WTC11 (cell line): ENCODE measurements around the gene LDLRAD3. TPM values are rescaled to one million over a fixed set of nuclear protein-coding genes. Genes with fewer than 3 reads are reported as not detected.

Experiments used
- ATAC-seq: fragments of 200-7000 bp; cut with Tn5 transposase; 2 replicates; pipeline ENCODE4 v1.10.0; 2021; ENCODE audit warnings: mild to moderate bottlenecking, moderate library complexity
- CTCF ChIA-PET: fragments of 300-600 bp; sonication (Branson Sonifier 250); formaldehyde crosslinking; loops from one replicate; lab custom pipeline; 2021; ENCODE audit warnings: antibody characterized with exemption; lab: Charles Lee
- POLR2A ChIA-PET: fragments of 350-600 bp; sonication (Branson Sonifier 250); formaldehyde crosslinking; loops from one replicate; lab custom pipeline; 2021; ENCODE audit warnings: antibody characterized with exemption; lab: Charles Lee
- DNase-seq: peaks from one replicate; pipeline ENCODE4 v3.0.0; 2021; ENCODE audit warnings: low spot score
- H3K27ac Mint-ChIP-seq: 2 replicates; pipeline ENCODE4 v1.8.0; 2021; ENCODE audit warnings: mixed read lengths
- H3K27me3 Mint-ChIP-seq: 2 replicates; pipeline ENCODE4 v1.8.0; 2021; ENCODE audit warnings: low read depth, mild to moderate bottlenecking, moderate library complexity, mixed read lengths
- H3K36me3 Mint-ChIP-seq: 2 replicates; pipeline ENCODE4 v1.8.0; 2021; ENCODE audit warnings: mixed read lengths
- H3K4me1 Mint-ChIP-seq: 2 replicates; pipeline ENCODE4 v1.8.0; 2022; ENCODE audit warnings: mixed read lengths
- H3K4me3 Mint-ChIP-seq: 2 replicates; pipeline ENCODE4 v1.8.0; 2021; ENCODE audit warnings: mild to moderate bottlenecking, moderate library complexity, mixed read lengths
- H3K9me3 Mint-ChIP-seq: 2 replicates; pipeline ENCODE4 v1.8.0; 2021; ENCODE audit warnings: mixed read lengths
- ARID4B ChIP-seq: sonication (generic); formaldehyde crosslinking; IDR thresholded peaks from 2 replicates; pipeline ENCODE4 v1.8.0; 2023; ENCODE audit warnings: missing genetic modification reagents, mild to moderate bottlenecking, borderline replicate concordance
- ATF6 ChIP-seq: sonication (generic); formaldehyde crosslinking; IDR thresholded peaks from 2 replicates; pipeline ENCODE4 v1.8.1; 2023; ENCODE audit warnings: mild to moderate bottlenecking, missing genetic modification reagents
- IRF2 ChIP-seq: sonication (generic); formaldehyde crosslinking; IDR thresholded peaks from 2 replicates; pipeline ENCODE4 v1.8.0; 2022; ENCODE audit warnings: low read depth, missing genetic modification reagents, borderline replicate concordance
- JUN ChIP-seq: sonication (generic); formaldehyde crosslinking; IDR thresholded peaks from 2 replicates; pipeline ENCODE4 v1.8.0; 2023; ENCODE audit warnings: mild to moderate bottlenecking, missing genetic modification reagents
- NFATC4 ChIP-seq: fragments of 250-450 bp; sonication (Bioruptor Pico); IDR thresholded peaks from 2 replicates; pipeline ENCODE4 v1.9.0; 2021; ENCODE audit warnings: mild to moderate bottlenecking
- NFE2L1 ChIP-seq: sonication (generic); formaldehyde crosslinking; IDR thresholded peaks from 2 replicates; pipeline ENCODE4 v1.8.1; 2023; ENCODE audit warnings: missing genetic modification reagents
- NR1H2 ChIP-seq: sonication (generic); formaldehyde crosslinking; IDR thresholded peaks from 2 replicates; pipeline ENCODE4 v1.9.0; 2021; ENCODE audit warnings: mild to moderate bottlenecking, moderate library complexity, missing genetic modification reagents
- PRRX2 ChIP-seq: fragments of 250-450 bp; sonication (Bioruptor Pico); IDR thresholded peaks from 2 replicates; pipeline ENCODE4 v1.8.0; 2021; ENCODE audit warnings: mild to moderate bottlenecking
- ZNF232 ChIP-seq: sonication (generic); formaldehyde crosslinking; IDR thresholded peaks from 2 replicates; pipeline ENCODE4 v1.8.0; 2022; ENCODE audit warnings: mild to moderate bottlenecking, missing genetic modification reagents
- total RNA-seq: library from RNA; stranded (reverse); gene quantifications from 3 replicates; pipeline ENCODE4 v1.2.3, GENCODE V29; 2021
- TF ChIP-seq, protein P1 (sequence below): fragments of 250-450 bp; sonication (Bioruptor Pico); IDR thresholded peaks from 2 replicates; pipeline ENCODE4 v1.9.0; 2021; ENCODE audit warnings: moderate library complexity, mild to moderate bottlenecking, inconsistent platforms, borderline replicate concordance
- TF ChIP-seq, protein P2 (sequence below): fragments of 250-450 bp; sonication (Bioruptor Pico); IDR thresholded peaks from 2 replicates; pipeline ENCODE4 v1.9.0; 2021; ENCODE audit warnings: mild to moderate bottlenecking, borderline replicate concordance

The LDLRAD3 gene
- total RNA-seq, 1 experiment from 2014 or later, result 14.5 TPM

DNA sequence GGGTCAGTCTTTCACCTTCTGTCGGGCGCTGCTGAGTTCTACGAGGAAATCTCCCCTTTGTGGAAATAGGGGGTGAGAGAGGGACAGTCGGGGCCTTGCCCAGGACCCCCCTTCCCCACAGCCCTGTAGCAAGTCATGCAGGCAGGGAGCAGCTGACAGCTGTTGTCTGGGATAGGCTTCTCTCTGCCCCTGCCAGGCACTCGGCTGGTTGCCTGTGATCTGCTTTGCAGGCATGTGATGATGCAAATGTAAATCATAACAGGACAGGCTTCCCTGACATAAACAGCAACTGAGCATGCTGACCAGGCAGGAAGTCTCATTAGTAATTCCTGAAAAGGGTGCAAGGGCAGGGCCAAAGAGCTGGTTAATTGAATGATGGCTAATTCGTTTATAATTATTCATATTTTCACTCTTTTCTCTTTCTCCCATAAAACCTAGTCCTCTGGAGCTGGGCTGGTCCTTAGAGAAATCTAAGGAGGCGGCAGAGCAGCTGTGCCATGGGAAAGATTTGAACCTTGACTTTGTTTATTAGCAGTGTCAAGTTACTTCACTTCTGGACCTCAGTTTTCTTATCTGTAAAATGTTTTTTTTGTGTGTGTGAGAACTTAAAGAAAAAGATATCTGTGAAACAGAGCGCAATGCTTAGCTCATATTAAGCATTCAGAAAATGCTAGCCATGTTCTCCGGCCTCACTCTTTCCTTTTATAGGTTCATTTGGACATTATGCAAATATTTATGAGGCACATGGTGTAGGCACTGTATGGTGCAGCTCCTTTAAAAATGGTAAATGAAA, 129.7 kb downstream of the LDLRAD3 start:
- POLR2A ChIA-PET, result interaction anchor here (0.6 kb wide), 1 partner anchor 14 kb away, joined by 4 read pairs; no protein-coding TSS in a partner anchor
- no peak for DNase-seq
- ATAC-seq, result no peak

GRCh38 chr11:36074941-36075431, 131.1 kb downstream of the LDLRAD3 start:
- peaks cover 28% of the 10 kb centered on the region for H3K9me3 Mint-ChIP-seq
- POLR2A ChIA-PET, result no interaction called here

More for the DNA sequence above, 129.7 kb downstream of the LDLRAD3 start:
- no peak for TF ChIP-seq ATF6 (CRISPR knock-in tag)
- no peak for TF ChIP-seq JUN
- TF ChIP-seq, protein P1, sequence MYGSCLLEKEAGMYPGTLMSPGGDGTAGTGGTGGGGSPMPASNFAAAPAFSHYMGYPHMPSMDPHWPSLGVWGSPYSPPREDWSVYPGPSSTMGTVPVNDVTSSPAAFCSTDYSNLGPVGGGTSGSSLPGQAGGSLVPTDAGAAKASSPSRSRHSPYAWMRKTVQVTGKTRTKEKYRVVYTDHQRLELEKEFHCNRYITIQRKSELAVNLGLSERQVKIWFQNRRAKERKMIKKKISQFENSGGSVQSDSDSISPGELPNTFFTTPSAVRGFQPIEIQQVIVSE (CRISPR knock-in tag), result no peak
- no peak for TF ChIP-seq NFATC4
- TF ChIP-seq, all 79 proteins: peak for 0
- peaks cover 34% of the 10 kb centered on the region for H3K36me3 Mint-ChIP-seq
- peaks cover 59% of the 10 kb centered on the region for H3K4me1 Mint-ChIP-seq
- peaks cover 28% of the 10 kb centered on the region for H3K9me3 Mint-ChIP-seq
- CTCF ChIA-PET, result interaction anchor here (0.6 to 7.1 kb wide), 8 partner anchors 15 to 444 kb away, joined by 3 to 217 read pairs (median 8); no protein-coding TSS in a partner anchor
- no peaks in the 10 kb centered on the region; the same call in 1 of the 2 replicates for H3K27me3 Mint-ChIP-seq
- peak overlapping the region; percentile 82 for H3K27ac Mint-ChIP-seq
- H3K4me3 Mint-ChIP-seq, result no peak overlapping the region

DNA sequence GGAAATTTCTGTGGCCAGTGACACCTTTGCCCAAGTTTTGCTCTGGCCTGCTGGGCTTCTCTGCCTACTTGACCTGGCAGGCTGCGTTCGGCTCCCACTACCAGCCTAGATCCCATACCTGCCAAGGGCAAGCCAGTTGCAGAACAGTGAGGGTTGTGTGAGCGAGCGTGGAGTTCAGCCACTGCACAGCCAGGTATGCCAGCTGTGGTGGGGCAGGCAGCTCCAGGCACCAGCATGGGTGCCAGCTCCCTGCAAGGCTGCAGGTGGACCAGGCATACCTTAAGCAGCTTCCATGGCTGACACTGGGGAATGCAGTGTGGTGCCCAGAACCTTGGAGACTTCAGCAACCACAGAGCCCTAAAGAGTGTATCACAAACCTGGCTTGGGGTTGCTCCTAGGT, 133.5 kb downstream of the LDLRAD3 start:
- H3K36me3 Mint-ChIP-seq, result peaks cover 39% of the 10 kb centered on the region
- ChIA-PET CTCF (interaction anchor here (0.6 to 2.5 kb wide), 3 partner anchors 27 to 255 kb away, joined by 3 to 9 read pairs (median 3); no protein-coding TSS in a partner anchor), POLR2A (no interaction called here)
- ATAC-seq (no peak), DNase-seq (no peak)
- H3K27me3 Mint-ChIP-seq, result no peaks in the 10 kb centered on the region; the same call in 1 of the 2 replicates
- H3K9me3 Mint-ChIP-seq, result peaks cover 28% of the 10 kb centered on the region
- no peak overlapping the region for H3K4me3 Mint-ChIP-seq
- no peak overlapping the region for H3K27ac Mint-ChIP-seq
- peaks cover 26% of the 10 kb centered on the region for H3K4me1 Mint-ChIP-seq
- TF ChIP-seq PRRX2 (no peak), IRF2 (CRISPR knock-in tag) (no peak), ZNF232 (CRISPR knock-in tag) (no peak)
- TF ChIP-seq, protein P2, sequence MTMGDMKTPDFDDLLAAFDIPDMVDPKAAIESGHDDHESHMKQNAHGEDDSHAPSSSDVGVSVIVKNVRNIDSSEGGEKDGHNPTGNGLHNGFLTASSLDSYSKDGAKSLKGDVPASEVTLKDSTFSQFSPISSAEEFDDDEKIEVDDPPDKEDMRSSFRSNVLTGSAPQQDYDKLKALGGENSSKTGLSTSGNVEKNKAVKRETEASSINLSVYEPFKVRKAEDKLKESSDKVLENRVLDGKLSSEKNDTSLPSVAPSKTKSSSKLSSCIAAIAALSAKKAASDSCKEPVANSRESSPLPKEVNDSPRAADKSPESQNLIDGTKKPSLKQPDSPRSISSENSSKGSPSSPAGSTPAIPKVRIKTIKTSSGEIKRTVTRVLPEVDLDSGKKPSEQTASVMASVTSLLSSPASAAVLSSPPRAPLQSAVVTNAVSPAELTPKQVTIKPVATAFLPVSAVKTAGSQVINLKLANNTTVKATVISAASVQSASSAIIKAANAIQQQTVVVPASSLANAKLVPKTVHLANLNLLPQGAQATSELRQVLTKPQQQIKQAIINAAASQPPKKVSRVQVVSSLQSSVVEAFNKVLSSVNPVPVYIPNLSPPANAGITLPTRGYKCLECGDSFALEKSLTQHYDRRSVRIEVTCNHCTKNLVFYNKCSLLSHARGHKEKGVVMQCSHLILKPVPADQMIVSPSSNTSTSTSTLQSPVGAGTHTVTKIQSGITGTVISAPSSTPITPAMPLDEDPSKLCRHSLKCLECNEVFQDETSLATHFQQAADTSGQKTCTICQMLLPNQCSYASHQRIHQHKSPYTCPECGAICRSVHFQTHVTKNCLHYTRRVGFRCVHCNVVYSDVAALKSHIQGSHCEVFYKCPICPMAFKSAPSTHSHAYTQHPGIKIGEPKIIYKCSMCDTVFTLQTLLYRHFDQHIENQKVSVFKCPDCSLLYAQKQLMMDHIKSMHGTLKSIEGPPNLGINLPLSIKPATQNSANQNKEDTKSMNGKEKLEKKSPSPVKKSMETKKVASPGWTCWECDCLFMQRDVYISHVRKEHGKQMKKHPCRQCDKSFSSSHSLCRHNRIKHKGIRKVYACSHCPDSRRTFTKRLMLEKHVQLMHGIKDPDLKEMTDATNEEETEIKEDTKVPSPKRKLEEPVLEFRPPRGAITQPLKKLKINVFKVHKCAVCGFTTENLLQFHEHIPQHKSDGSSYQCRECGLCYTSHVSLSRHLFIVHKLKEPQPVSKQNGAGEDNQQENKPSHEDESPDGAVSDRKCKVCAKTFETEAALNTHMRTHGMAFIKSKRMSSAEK (CRISPR knock-in tag), result no peak

More at GRCh38 chr11:36074941-36075431, 131.1 kb downstream of the LDLRAD3 start:
- CTCF ChIA-PET, result interaction anchor here (2.5 kb wide), 1 partner anchor 19 kb away, joined by 14 read pairs; no protein-coding TSS in a partner anchor
- no peak for TF ChIP-seq NR1H2
- TF ChIP-seq NFE2L1 (CRISPR knock-in tag), result no peak
- TF ChIP-seq ARID4B (CRISPR knock-in tag), result no peak
- peaks cover 34% of the 10 kb centered on the region for H3K36me3 Mint-ChIP-seq
- ATAC-seq (no peak), DNase-seq (no peak)
- no peaks in the 10 kb centered on the region; the same call in 1 of the 2 replicates for H3K27me3 Mint-ChIP-seq
- peaks cover 47% of the 10 kb centered on the region for H3K4me1 Mint-ChIP-seq
- H3K27ac Mint-ChIP-seq, result no peak overlapping the region
- H3K4me3 Mint-ChIP-seq, result no peak overlapping the region
